Measurements from ENCODE around the gene ZNF460. TPM values are rescaled to one million over a fixed set of nuclear protein-coding genes. Genes with fewer than 3 reads are reported as not detected.
A peak's percentile ranks its signal among the peaks of the same experiment; 100 is the strongest.

The ZNF460 gene
- total RNA-seq, 1 experiment from 2014 or later = 65.9 TPM

DNA sequence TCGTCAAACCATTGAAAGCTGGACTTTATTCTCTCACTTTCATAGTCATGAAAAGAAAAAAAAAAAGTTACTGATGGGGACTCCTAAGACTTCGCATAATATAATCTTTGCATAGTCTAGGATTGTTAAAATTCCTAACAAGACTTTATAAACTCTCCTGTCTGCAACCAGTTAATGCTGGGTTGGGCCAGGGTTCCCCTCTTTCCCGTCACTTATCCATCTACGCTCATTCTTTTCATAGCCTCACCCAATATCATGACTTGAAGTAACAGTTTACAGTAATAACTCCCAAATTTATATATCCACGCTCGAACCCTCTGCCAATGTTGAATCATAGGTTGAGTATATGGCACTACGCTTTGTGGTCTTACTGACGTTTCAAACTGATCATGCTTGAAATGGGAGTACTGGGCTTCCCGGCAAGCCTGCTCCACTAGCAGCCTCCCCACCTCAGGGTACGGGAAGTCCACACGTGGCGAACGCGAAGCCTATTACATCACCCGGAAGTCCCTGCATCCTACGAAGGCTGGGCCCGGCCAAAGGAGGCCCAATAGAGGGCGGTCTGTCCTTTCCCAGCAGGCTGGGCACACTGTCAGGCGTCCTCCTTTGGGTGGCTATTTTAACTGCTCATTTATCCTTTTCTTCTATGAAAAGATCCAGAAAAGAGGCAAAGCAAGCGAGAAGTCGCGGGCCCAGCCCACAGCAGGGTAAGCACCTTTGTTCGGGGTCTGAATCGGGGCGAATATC lies 694 bp upstream of the ZNF460 start:
- H2BK5ac ChIP-seq (ENCODE audit: insufficient read length, low read length) = peak overlapping the region; percentile 79
- no peak overlapping the region for H2BK12ac ChIP-seq (ENCODE audit: insufficient read length, low read depth, low read length)
- Mint-ChIP-seq H3K27me3 (ENCODE audit: low read depth) (peaks cover 2% of the 10 kb centered on the region; the same call in 1 of the 2 replicates), H3K4me3 (no peak overlapping the region), H3K9me3 (peaks cover 2 to 3% of the 10 kb centered on the region in 2 experiments; a peak in 2 of 5 replicates), H3K4me1 (peaks cover 14 to 16% of the 10 kb centered on the region in 2 experiments), H3K27ac (no peak overlapping the region; a peak in 1 of 7 replicates), H3K36me3 (ENCODE audit: insufficient read depth in 1 of 3, low read depth in 3 of 3) (peaks cover 14 to 30% (median 16%) of the 10 kb centered on the region in 3 experiments)
- H3T11ph ChIP-seq (ENCODE audit: low read length) = peak overlapping the region; percentile 63
- DNase-seq = peak; percentile 95
- peak overlapping the region; percentile 97 for H3K14ac ChIP-seq (ENCODE audit: insufficient read depth, low read length)
- H3K79me1 ChIP-seq (ENCODE audit: insufficient read depth, low read depth, low read length, poor library complexity, severe bottlenecking) = peaks cover 3% of the 10 kb centered on the region
- H4K5ac ChIP-seq (ENCODE audit: insufficient read length, low read depth, low read length) = peak overlapping the region; percentile 68
- H3K27ac ChIP-seq (ENCODE audit: insufficient read length, low read depth, low read length) = peak overlapping the region; percentile 86
- peak overlapping the region; percentile 94 for H3K18ac ChIP-seq (ENCODE audit: insufficient read length, low read depth, low read length)
- H3K4ac ChIP-seq (ENCODE audit: low read depth, low read length) = peak overlapping the region; percentile 84; the same call in 1 of the 2 replicates
- whole genome bisulfite sequencing (ENCODE audit: extremely low coverage, insufficient read length, low lambda C conversion rate) = no CpG with 5 or more reads among the region's 25 CpGs
- H2AK5ac ChIP-seq (ENCODE audit: insufficient read length, low read length) = no peak overlapping the region
- no peaks in the 10 kb centered on the region for H3K27me3 ChIP-seq (ENCODE audit: insufficient read depth, low read length)
- peak overlapping the region; percentile 97 for H3K9ac ChIP-seq (ENCODE audit: extremely low read depth, insufficient read length, low read length)
- no peak overlapping the region for H4K91ac ChIP-seq (ENCODE audit: insufficient read length, low read depth, low read length)
- TF ChIP-seq, protein P1, sequence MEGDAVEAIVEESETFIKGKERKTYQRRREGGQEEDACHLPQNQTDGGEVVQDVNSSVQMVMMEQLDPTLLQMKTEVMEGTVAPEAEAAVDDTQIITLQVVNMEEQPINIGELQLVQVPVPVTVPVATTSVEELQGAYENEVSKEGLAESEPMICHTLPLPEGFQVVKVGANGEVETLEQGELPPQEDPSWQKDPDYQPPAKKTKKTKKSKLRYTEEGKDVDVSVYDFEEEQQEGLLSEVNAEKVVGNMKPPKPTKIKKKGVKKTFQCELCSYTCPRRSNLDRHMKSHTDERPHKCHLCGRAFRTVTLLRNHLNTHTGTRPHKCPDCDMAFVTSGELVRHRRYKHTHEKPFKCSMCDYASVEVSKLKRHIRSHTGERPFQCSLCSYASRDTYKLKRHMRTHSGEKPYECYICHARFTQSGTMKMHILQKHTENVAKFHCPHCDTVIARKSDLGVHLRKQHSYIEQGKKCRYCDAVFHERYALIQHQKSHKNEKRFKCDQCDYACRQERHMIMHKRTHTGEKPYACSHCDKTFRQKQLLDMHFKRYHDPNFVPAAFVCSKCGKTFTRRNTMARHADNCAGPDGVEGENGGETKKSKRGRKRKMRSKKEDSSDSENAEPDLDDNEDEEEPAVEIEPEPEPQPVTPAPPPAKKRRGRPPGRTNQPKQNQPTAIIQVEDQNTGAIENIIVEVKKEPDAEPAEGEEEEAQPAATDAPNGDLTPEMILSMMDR (conservative IDR thresholded peaks at IDR 0.05) = peak; percentile 39; the same call in 1 of the 3 replicates
- H4K20me1 ChIP-seq (ENCODE audit: control insufficient read depth, insufficient read depth, insufficient read length) = no peaks in the 10 kb centered on the region
- peak overlapping the region; percentile 69 for H3K4me2 ChIP-seq (ENCODE audit: insufficient read depth, insufficient read length, low read length)
- H3K79me2 ChIP-seq (ENCODE audit: insufficient read depth, low read length) = peaks cover 30% of the 10 kb centered on the region; the same call in 1 of the 2 replicates
- H3K4me1 ChIP-seq (ENCODE audit: insufficient read depth, low read length) = no peaks in the 10 kb centered on the region; the same call in 1 of the 2 replicates
- no peak overlapping the region for H2BK15ac ChIP-seq (ENCODE audit: low read depth, low read length)
- H2BK120ac ChIP-seq (ENCODE audit: low read depth, low read length, poor library complexity, severe bottlenecking) = no peak overlapping the region
- no peak overlapping the region for H4K8ac ChIP-seq (replicated peaks; ENCODE audit: insufficient read length, low read depth, low read length)
- H3K56ac ChIP-seq (ENCODE audit: insufficient read length, low read depth, low read length) = peak overlapping the region; percentile 30
- no peak overlapping the region for H2BK20ac ChIP-seq (ENCODE audit: low read depth, low read length, poor library complexity, severe bottlenecking)
- no peaks in the 10 kb centered on the region for H3K9me3 ChIP-seq (ENCODE audit: control insufficient read depth, low read depth, low read length)
- no peak overlapping the region for H3K23ac ChIP-seq (ENCODE audit: insufficient read length, low read depth, low read length)
- peaks cover 4% of the 10 kb centered on the region for H3K23me2 ChIP-seq (ENCODE audit: insufficient read length, low read depth, low read length, poor library complexity, severe bottlenecking)
- no peak overlapping the region for H2AFZ ChIP-seq (ENCODE audit: low read length)
